SK-N-MC (cell line): ENCODE data around the gene LARGE1.

Experiments
- DNase-seq: peaks from one replicate; pipeline ENCODE4 v3.0.0-alpha.2; 2011; ENCODE audit warnings: low read depth, low spot score
- H3K27ac ChIP-seq: fragments of 200-600 bp; sonication (generic); 2 replicates; pipeline ENCODE4 v1.5.1; 2016; ENCODE audit warnings: mixed run types
- H3K36me3 ChIP-seq: fragments of 200-600 bp; sonication (generic); 2 replicates; pipeline ENCODE4 v1.6.1; 2017; ENCODE audit warnings: antibody characterized with exemption, low read length, mixed read lengths; ENCODE audit not compliant: insufficient read depth
- H3K4me3 ChIP-seq: fragments of 200-600 bp; sonication (generic); 2 replicates; pipeline ENCODE4 v1.5.1; 2016
- H3K9ac ChIP-seq: fragments of 200-600 bp; sonication (generic); 2 replicates; pipeline ENCODE4 v1.8.0; 2017; ENCODE audit warnings: mixed run types, mixed read lengths; ENCODE audit not compliant: insufficient read length
- H3K9me3 ChIP-seq: fragments of 200-600 bp; sonication (generic); 2 replicates; pipeline ENCODE4 v1.6.1; 2017; ENCODE audit warnings: low read depth, mild to moderate bottlenecking, antibody characterized with exemption, low read length, moderate library complexity, mixed read lengths
- EZH2 ChIP-seq: fragments of 200-600 bp; sonication (generic); IDR thresholded peaks from one replicate; pipeline ENCODE4 v1.6.1; 2017; ENCODE audit warnings: antibody characterized with exemption
- FOXP2 ChIP-seq: optimal IDR thresholded peaks from 2 replicates; pipeline ENCODE3; 2011; ENCODE audit warnings: mild to moderate bottlenecking, moderate library complexity; ENCODE audit not compliant: insufficient read depth; ENCODE audit errors: extremely low read length, control extremely low read depth
- POLR2AphosphoS5 ChIP-seq: IDR thresholded peaks from 2 replicates; pipeline ENCODE4 v1.6.1; 2012; ENCODE audit warnings: mild to moderate bottlenecking, low read depth, low read length, borderline replicate concordance

The LARGE1 gene

GRCh38 chr22:33274214-33275072 is 645.8 kb downstream of the LARGE1 start:
- Histone ChIP-seq H3K27ac (no peak overlapping the region), H3K9ac (no peak overlapping the region), H3K4me3 (no peak overlapping the region), H3K9me3 (no peaks in the 10 kb centered on the region), H3K36me3 (no peaks in the 10 kb centered on the region)
- DNase-seq, result peak; percentile 6
- no peak for TF ChIP-seq POLR2AphosphoS5
- TF ChIP-seq EZH2, result no peak
- TF ChIP-seq FOXP2, result no peak

GRCh38 chr22:33272871-33273270 is 647.4 kb downstream of the LARGE1 start:
- H3K9ac ChIP-seq, result no peak overlapping the region
- H3K36me3 ChIP-seq, result no peaks in the 10 kb centered on the region
- no peak for TF ChIP-seq FOXP2
- TF ChIP-seq EZH2, result no peak
- TF ChIP-seq POLR2AphosphoS5, result no peak
- no peak for DNase-seq
- H3K9me3 ChIP-seq, result no peaks in the 10 kb centered on the region
- H3K4me3 ChIP-seq, result no peak overlapping the region
- no peak overlapping the region for H3K27ac ChIP-seq

- Histone ChIP-seq H3K9me3 (no peaks in the 10 kb centered on the region), H3K36me3 (no peaks in the 10 kb centered on the region), H3K4me3 (no peak overlapping the region), H3K9ac (no peak overlapping the region), H3K27ac (no peak overlapping the region)
- TF ChIP-seq POLR2AphosphoS5 (no peak), EZH2 (no peak), FOXP2 (no peak)
- no peak for DNase-seq
These were observed 648.1 kb downstream of the LARGE1 start for GRCh38 chr22:33272180-33272579.

DNA sequence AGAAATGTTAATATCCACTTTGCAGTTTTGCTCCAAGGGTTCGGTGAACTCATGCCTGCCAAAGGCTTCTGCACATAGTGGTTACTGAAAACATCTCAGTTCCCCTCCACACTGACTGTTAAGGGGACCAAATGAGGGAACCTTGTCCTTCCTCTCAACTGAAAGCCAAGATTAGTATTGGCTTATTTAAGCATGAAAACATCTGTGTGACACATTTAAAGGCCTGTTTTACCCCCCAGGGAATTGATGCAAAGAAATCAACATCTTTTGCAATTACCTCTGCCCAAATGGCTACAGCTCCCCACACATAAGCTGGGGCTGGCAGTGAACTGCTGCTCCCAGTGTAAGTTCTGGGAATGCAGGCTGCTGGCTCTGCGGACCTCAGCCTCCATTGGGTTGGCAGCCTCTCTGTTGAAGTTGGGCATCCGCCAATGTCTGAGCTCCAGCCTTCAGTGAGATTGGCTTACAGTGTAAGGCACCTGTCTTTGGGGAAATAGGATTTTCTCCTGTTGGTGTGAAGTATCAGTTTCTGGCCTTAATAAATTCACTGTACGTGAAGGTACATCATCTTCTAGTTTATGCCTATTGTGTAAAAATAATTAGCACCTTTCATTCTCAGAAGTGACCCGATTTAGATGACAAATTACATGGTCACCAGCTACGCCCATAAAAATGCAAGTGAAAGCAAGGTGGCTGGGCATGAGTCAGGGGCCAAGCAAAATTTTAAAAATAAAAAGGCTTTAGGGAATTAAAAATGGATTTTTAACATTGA is 648.7 kb downstream of the LARGE1 start:
- no peak for TF ChIP-seq EZH2
- TF ChIP-seq POLR2AphosphoS5, result no peak
- no peak for TF ChIP-seq FOXP2
- no peak overlapping the region for H3K9ac ChIP-seq
- DNase-seq, result no peak
- no peaks in the 10 kb centered on the region for H3K9me3 ChIP-seq
- H3K27ac ChIP-seq, result no peak overlapping the region
- H3K36me3 ChIP-seq, result no peaks in the 10 kb centered on the region
- H3K4me3 ChIP-seq, result no peak overlapping the region

GRCh38 chr22:33270596-33270995 is 649.7 kb downstream of the LARGE1 start:
- H3K27ac ChIP-seq, result no peak overlapping the region
- no peaks in the 10 kb centered on the region for H3K9me3 ChIP-seq
- no peaks in the 10 kb centered on the region for H3K36me3 ChIP-seq
- no peak overlapping the region for H3K4me3 ChIP-seq
- DNase-seq, result no peak
- no peak overlapping the region for H3K9ac ChIP-seq
- TF ChIP-seq POLR2AphosphoS5 (no peak), EZH2 (no peak), FOXP2 (no peak)

DNA sequence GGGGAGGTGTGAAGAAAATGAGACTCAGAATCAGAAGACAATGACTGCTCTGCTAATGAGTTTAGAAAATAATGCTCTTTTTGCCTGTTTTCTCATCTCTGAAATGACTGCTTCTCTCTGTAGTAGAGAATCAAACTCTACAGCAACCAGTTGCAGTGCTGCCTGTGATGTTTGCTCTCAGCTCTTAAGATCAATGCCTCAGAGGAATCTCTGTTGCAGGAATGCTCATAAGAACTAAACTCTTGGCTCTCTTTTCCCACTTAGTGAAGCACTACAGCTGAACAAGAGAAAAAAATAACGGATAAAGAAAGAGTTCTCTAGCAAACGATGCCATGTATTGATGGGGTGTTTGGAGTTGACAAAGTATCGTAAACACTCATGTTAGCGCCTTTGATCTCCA is 658.6 kb downstream of the LARGE1 start:
- DNase-seq, result no peak
- TF ChIP-seq EZH2 (no peak), POLR2AphosphoS5 (no peak), FOXP2 (no peak)
- Histone ChIP-seq H3K36me3 (no peaks in the 10 kb centered on the region), H3K9ac (no peak overlapping the region), H3K4me3 (no peak overlapping the region), H3K27ac (no peak overlapping the region), H3K9me3 (no peaks in the 10 kb centered on the region)

DNA sequence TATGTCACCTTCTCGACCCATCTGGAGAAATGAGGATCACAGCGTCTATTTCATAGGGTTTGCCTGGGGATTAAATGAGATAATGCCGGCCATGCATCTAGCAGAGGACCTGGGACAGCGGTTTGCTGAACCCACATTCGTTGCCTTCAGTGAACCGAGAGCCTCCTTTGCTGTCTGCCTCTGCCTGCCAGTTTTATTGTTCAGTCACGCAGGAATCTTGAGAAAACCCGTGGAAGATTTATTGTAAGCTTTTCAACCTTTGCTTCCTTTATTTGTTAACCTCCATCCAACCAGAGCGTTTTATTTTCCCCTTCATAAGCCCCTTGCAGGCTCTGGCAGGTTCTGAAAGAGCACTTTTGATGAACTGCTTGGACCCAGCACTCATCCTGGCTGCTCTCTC is 659.8 kb downstream of the LARGE1 start:
- Histone ChIP-seq H3K4me3 (no peak overlapping the region), H3K9me3 (no peaks in the 10 kb centered on the region), H3K27ac (no peak overlapping the region), H3K9ac (no peak overlapping the region), H3K36me3 (no peaks in the 10 kb centered on the region)
- DNase-seq, result no peak
- no peak for TF ChIP-seq FOXP2
- no peak for TF ChIP-seq EZH2
- TF ChIP-seq POLR2AphosphoS5, result no peak

GRCh38 chr22:33255791-33256190 is 664.5 kb downstream of the LARGE1 start:
- DNase-seq, result no peak
- no peaks in the 10 kb centered on the region for H3K36me3 ChIP-seq
- no peak overlapping the region for H3K9ac ChIP-seq
- no peaks in the 10 kb centered on the region for H3K9me3 ChIP-seq
- no peak overlapping the region for H3K4me3 ChIP-seq
- no peak overlapping the region for H3K27ac ChIP-seq
- TF ChIP-seq FOXP2 (no peak), POLR2AphosphoS5 (no peak), EZH2 (no peak)
